ENCODE results near the gene ANAPC1. TPM values are rescaled to one million over a fixed set of nuclear protein-coding genes. Genes with fewer than 3 reads are reported as not detected.

The ANAPC1 gene
- total RNA-seq = 10 to 100 TPM; 26.8 to 47.1 (median 36.4) TPM

DNA sequence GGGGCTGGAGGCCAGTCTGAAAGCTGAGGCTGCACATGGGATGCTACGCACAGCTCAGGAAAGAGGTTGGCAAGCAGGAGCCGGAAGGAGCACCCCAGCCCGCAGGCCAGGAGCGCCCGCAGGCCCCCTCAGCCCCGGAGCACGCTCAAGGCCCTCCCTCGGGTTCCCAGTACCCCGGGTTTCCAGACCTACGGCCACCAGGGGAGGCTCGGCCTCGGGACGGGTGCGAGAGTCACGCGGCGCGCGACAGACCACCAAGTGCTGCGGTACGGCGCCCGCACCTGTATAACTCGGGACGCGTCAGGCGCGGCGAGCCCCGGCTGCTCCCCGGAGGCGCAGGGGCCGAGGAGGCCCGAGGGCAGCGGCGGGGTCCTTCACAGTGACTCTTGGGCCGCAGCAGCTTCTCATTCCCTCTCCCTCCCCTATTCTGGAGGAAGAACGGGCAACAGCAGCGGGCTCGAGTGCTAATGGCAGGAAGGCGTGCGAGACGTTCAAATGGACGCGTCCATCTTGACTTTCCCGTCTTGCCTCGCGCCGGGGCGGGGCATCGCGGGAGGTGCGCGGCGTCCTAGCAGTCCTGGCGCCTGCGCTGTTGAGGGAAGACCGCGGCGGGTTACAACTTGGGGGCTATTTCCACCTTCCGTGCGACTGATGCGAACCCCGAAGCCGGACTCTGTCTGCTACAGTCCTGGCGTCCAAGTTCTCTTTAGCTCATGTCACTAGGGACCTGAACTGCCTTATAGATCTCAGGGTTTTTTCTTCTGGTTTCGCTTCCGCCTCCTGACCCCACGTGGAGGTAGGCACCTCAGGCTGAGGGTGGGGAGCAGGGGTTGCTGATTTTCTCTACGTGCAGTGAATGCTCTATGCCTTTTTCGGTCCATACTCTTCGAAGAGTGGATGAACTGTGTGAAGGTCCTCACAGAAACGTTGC lies at the start of gene ANAPC1:
ANAPC1 (minus strand) TSS at position 533 of the 931 bp plus-strand sequence. CDS start 3,368 bp downstream, outside the sequence.
- peak within 1 kb of the TSS; percentile 83 to 90 (median 84) for H3K27ac ChIP-seq
- peaks cover 4 to 21% (median 8%) of the 10 kb centered on the region in 4 donors for H3K4me1 ChIP-seq
- ATAC-seq (ENCODE audit: low FRiP score in 2 of 2) = peak; percentile 96 to 98
- whole genome bisulfite sequencing, 2 donors = 0% methylated on average over 7 to 41 of the region's 73 CpGs
- TF ChIP-seq POLR2A (IDR thresholded peaks at IDR 0.05) (peak in 2 of 4 donors; percentile 40 to 74), CTCF (IDR thresholded peaks at IDR 0.05) (peak in 1 of 6 experiments; percentile 4), EP300 (IDR thresholded peaks at IDR 0.05) (no peak), POLR2AphosphoS5 (IDR thresholded peaks at IDR 0.05) (peak; percentile 46 to 73)
- peak; percentile 88 to 96 for DNase-seq
- peak within 1 kb of the TSS; percentile 75 to 100 (median 94) for H3K4me3 ChIP-seq
- H3K36me3 ChIP-seq = peaks cover 0 to 11% (median 5%) of the 10 kb centered on the region in 4 donors
- H3K9me3 ChIP-seq = no peaks in the 10 kb centered on the region
- H3K27me3 ChIP-seq = no peaks in the 10 kb centered on the region

- no peak for ATAC-seq (ENCODE audit: low FRiP score in 2 of 2)
- no peak for TF ChIP-seq POLR2A (IDR thresholded peaks at IDR 0.05)
- no peak for TF ChIP-seq CTCF (IDR thresholded peaks at IDR 0.05)
- TF ChIP-seq POLR2AphosphoS5 (IDR thresholded peaks at IDR 0.05) = no peak
- no peak for TF ChIP-seq EP300 (IDR thresholded peaks at IDR 0.05)
- Histone ChIP-seq H3K9me3 (no peaks in the 10 kb centered on the region), H3K4me1 (no peaks in the 10 kb centered on the region), H3K27me3 (no peaks in the 10 kb centered on the region), H3K4me3 (no peak overlapping the region), H3K27ac (no peak overlapping the region), H3K36me3 (peaks cover 0 to 26% (median 16%) of the 10 kb centered on the region in 4 donors)
- WGBS, 2 donors = 85 to 89% methylated on average over 4 of the region's 4 CpGs
- DNase-seq = no peak
These were observed 48.9 kb upstream of the ANAPC1 start for GRCh38 chr2:111932841-111933291.

DNA sequence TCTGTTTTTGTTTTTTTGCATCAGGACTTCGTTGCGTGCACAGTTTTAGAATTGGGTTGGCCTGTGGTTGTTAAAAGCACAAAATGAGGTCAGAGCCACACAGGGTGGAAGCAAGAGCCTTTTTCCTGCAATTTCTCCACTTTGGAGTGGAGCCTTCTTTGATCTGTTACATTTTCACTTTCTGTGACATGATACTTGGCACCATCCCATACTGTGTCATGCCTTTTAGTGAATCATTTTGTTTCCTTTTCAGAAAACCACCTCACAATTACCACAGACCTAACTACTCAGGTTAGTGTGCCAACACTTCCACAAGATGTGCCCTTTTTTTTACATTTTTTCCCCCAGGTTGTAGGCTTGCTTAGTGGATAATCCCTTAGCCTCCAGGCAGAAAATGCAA lies 46.9 kb upstream of the ANAPC1 start:
- DNase-seq (no peak), ATAC-seq (ENCODE audit: low FRiP score in 2 of 2) (peak in 1 of 2 donors; percentile 14)
- WGBS, 2 donors = 71 to 72% methylated on average over 2 of the region's 2 CpGs
- Histone ChIP-seq H3K27ac (peak overlapping the region in 1 of 4 donors; percentile 1), H3K4me1 (peaks cover 0 to 7% (median 6%) of the 10 kb centered on the region in 4 donors), H3K36me3 (peaks cover 0 to 26% (median 16%) of the 10 kb centered on the region in 4 donors), H3K9me3 (no peaks in the 10 kb centered on the region), H3K4me3 (no peak overlapping the region), H3K27me3 (no peaks in the 10 kb centered on the region)
- TF ChIP-seq POLR2AphosphoS5 (IDR thresholded peaks at IDR 0.05) (no peak), EP300 (IDR thresholded peaks at IDR 0.05) (no peak), CTCF (IDR thresholded peaks at IDR 0.05) (no peak), POLR2A (IDR thresholded peaks at IDR 0.05) (no peak)

DNA sequence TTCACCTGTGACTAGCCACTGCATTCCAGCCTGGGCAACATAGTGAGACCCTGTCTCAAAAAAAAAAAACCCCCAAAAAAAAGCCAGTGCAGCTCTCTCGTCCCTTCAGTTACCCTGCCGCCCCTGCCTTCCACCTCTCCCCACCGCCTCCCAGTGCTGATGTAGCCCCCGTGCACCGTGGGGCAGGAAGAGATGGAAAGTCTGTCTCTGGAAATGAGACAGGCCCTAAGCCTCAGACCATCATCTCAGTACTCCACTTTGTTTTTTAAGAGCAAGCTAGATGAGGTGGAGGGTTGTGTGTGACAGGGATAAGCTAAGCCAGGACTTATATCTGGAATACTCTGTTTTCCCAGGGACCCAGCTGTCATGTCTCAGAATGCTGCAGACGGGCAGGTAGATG lies 46.4 kb upstream of the ANAPC1 start:
- TF ChIP-seq CTCF (IDR thresholded peaks at IDR 0.05) (no peak), POLR2AphosphoS5 (IDR thresholded peaks at IDR 0.05) (no peak), POLR2A (IDR thresholded peaks at IDR 0.05) (no peak), EP300 (IDR thresholded peaks at IDR 0.05) (no peak)
- Histone ChIP-seq H3K27me3 (no peaks in the 10 kb centered on the region), H3K4me1 (peaks cover 0 to 7% (median 6%) of the 10 kb centered on the region in 4 donors), H3K9me3 (no peaks in the 10 kb centered on the region), H3K4me3 (no peak overlapping the region), H3K36me3 (peaks cover 0 to 26% (median 16%) of the 10 kb centered on the region in 4 donors), H3K27ac (no peak overlapping the region)
- DNase-seq (no peak), ATAC-seq (ENCODE audit: low FRiP score in 2 of 2) (no peak)
- 90 to 92% methylated on average over 6 of the region's 6 CpGs for WGBS, 2 donors
